Skeletal muscle tissue (tissue), 4 donors: ENCODE results near the gene CXXC5. TPM values are rescaled to one million over a fixed set of nuclear protein-coding genes. Genes with fewer than 3 reads are reported as not detected.

Experiments
- H3K27ac ChIP-seq: one replicate; pipeline ENCODE4 v1.7.0; 2013; ENCODE audit warnings: mild to moderate bottlenecking, low read depth, low read length, inconsistent platforms
- H3K27me3 ChIP-seq, 3 donors: one replicate each; pipeline ENCODE4 v1.7.0; 2013; ENCODE audit warnings: low read length in 3 of 3; ENCODE audit not compliant: control insufficient read depth in 3 of 3, insufficient read depth in 3 of 3
- H3K36me3 ChIP-seq, 3 donors: one replicate each; pipeline ENCODE4 v1.7.0; 2013; ENCODE audit warnings: low read length in 3 of 3; ENCODE audit not compliant: control insufficient read depth in 3 of 3, insufficient read depth in 3 of 3
- H3K4me1 ChIP-seq, 3 donors: one replicate each; pipeline ENCODE4 v1.7.0; 2013; ENCODE audit warnings: low read length in 3 of 3, mild to moderate bottlenecking in 3 of 3; ENCODE audit not compliant: control insufficient read depth in 3 of 3, insufficient read depth in 3 of 3
- H3K4me3 ChIP-seq, 3 donors: one replicate each; pipeline ENCODE4 v1.7.0; 2013; ENCODE audit warnings: low read length in 3 of 3
- H3K9ac ChIP-seq, 3 donors: one replicate each; pipeline ENCODE4 v1.7.0; 2013; ENCODE audit warnings: low read length in 3 of 3, mild to moderate bottlenecking in 3 of 3, moderate library complexity in 2 of 3, low read depth in 1 of 3
- H3K9me3 ChIP-seq, 3 donors: one replicate each; pipeline ENCODE4 v1.7.0; 2013; ENCODE audit warnings: low read length in 3 of 3; ENCODE audit not compliant: control insufficient read depth in 3 of 3
- total RNA-seq: library from RNA; depleted of rRNA; stranded (reverse); fragments of >200 nt; gene quantifications from one replicate; pipeline ENCODE4 v1.2.3, GENCODE V29; 2014
- donor health status: Osteomylitis.

The CXXC5 gene
- total RNA-seq, 1 donor from 2014 or later = 66.8 TPM

DNA sequence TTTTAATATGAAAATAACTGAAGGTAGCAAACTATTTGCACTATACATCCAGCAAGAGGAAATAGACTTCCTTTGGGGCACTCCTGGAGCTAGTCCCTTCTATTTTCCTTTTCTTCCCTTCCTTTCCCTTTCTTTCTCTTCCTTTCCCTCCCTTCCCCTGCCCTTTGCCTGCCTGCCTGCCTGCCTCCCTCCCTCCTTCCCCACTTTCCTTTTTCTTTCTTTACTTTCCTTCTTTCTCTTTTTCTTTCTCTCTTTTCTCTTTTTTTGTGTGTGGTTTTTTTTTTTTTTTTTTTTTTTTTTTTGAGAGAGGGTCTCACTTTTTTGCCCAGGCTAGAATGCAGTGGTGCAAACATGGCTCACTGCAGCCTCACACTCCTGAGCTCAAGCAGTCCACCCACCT lies 17.3 kb upstream of the CXXC5 start:
- H3K4me1 ChIP-seq = peaks cover 9 to 18% (median 12%) of the 10 kb centered on the region in 3 donors
- no peak overlapping the region for H3K4me3 ChIP-seq
- H3K36me3 ChIP-seq = peaks cover 16 to 26% (median 18%) of the 10 kb centered on the region in 3 donors
- no peaks in the 10 kb centered on the region for H3K27me3 ChIP-seq
- no peak overlapping the region for H3K9ac ChIP-seq
- no peak overlapping the region for H3K27ac ChIP-seq
- H3K9me3 ChIP-seq = no peaks in the 10 kb centered on the region

DNA sequence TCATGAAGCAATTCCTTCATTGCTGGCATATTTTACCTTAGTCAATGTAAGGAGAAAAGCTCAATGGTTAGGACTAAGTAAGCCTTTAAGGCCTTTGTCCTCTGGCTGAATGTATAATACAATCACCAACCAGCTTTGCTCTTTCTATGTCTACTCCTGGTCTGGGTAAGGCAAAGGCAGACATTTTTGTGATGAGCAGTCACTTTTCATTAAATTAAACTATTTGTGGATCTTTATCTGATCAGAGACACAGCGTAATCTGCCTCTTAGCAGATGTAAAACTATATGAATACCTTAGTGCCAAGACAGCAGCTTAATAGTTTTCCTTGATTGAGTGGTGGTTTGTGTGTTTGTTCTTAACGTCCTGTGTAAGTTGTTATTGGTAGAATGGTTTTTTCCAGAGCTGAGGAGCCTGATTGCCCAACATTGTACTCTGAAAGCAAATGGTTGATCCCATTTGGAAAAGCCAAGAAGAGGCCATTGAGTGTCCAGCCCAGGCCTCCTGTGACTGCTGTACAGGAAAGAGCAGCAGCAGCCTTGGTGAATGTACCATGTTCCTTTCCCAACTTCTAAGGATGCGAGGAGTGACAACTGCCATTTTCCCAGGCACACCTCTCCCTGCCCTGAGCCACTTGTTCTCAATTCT lies 16.5 kb upstream of the CXXC5 start:
- H3K27ac ChIP-seq = no peak overlapping the region
- peaks cover 17 to 26% (median 20%) of the 10 kb centered on the region in 3 donors for H3K4me1 ChIP-seq
- H3K9me3 ChIP-seq = no peaks in the 10 kb centered on the region
- no peak overlapping the region for H3K9ac ChIP-seq
- H3K36me3 ChIP-seq = peaks cover 12 to 21% (median 16%) of the 10 kb centered on the region in 3 donors
- H3K27me3 ChIP-seq = no peaks in the 10 kb centered on the region
- H3K4me3 ChIP-seq = no peak overlapping the region

DNA sequence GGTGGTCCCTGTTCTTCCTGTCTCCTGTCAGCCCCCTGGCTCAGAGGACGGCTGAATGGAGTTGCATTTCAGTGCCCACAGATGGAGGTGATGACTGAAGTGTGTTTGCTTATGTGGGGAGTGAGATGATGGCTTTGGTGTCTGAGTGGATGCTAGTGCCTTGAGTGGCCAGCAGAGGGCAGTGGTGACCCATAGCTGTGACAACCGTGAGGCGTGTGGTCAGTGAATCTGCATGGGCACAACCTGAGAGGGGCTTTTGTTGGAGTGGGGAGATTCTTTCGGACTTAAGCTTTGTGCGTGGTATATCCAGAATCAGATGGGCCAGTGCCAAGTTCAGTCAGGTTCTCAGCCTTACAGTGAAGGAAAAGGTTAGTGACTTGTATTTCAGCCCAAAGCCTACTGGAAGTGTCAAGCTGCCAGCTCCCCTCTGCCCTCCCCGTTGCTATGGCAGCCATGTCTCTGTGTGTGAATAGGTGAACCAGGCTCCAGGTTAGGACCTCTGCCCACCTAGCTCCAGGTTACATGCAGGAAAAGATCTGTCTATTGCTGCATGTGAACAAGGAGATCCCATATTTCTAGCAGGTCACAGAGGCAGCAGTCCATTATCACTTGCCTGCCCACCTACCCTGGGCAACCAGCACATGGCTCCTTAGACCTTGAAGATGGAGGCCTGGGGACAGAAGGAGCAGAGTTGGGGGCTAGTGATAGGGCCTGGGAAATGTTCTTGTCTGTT lies 14.7 kb upstream of the CXXC5 start:
- peaks cover 0 to 5% (median 2%) of the 10 kb centered on the region in 3 donors for H3K36me3 ChIP-seq
- H3K27me3 ChIP-seq = no peaks in the 10 kb centered on the region
- no peak overlapping the region for H3K4me3 ChIP-seq
- peak overlapping the region in 1 of 3 donors; percentile 64 for H3K9ac ChIP-seq
- H3K9me3 ChIP-seq = no peaks in the 10 kb centered on the region
- H3K4me1 ChIP-seq = peaks cover 28 to 38% (median 35%) of the 10 kb centered on the region in 3 donors
- no peak overlapping the region for H3K27ac ChIP-seq

GRCh38 chr5:139634028-139634325 lies 14.2 kb upstream of the CXXC5 start:
- peaks cover 34 to 43% (median 40%) of the 10 kb centered on the region in 3 donors for H3K4me1 ChIP-seq
- peaks cover 0 to 5% (median 2%) of the 10 kb centered on the region in 3 donors for H3K36me3 ChIP-seq
- H3K27me3 ChIP-seq = no peaks in the 10 kb centered on the region
- H3K9ac ChIP-seq = no peak overlapping the region
- no peak overlapping the region for H3K4me3 ChIP-seq
- H3K27ac ChIP-seq = no peak overlapping the region
- no peaks in the 10 kb centered on the region for H3K9me3 ChIP-seq

DNA sequence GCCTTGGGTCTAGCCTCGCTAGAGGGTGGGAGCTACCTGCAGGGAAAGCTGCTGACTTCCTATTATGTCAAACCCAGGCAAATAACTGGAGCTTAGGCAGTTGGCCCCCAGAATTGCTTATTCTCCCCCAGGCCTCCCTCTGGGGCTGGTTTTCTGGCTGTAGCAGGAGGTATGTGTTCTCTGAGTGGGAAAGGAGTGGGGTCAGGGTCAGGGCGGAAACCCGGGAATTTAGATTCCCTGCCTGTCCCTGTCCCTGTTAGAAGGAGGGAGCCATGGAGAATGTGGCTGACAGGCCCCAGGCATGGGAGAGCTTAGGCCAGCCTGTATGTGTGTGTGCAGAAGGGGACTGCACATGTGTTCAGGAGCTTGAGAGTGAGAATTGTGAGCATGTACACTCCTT lies 13.6 kb upstream of the CXXC5 start:
- H3K4me1 ChIP-seq = peaks cover 39 to 48% (median 46%) of the 10 kb centered on the region in 3 donors
- H3K27me3 ChIP-seq = no peaks in the 10 kb centered on the region
- H3K9ac ChIP-seq = peak overlapping the region in 1 of 3 donors; percentile 3
- no peaks in the 10 kb centered on the region for H3K9me3 ChIP-seq
- H3K4me3 ChIP-seq = no peak overlapping the region
- no peak overlapping the region for H3K27ac ChIP-seq
- H3K36me3 ChIP-seq = peaks cover 0 to 5% (median 0%) of the 10 kb centered on the region in 3 donors

DNA sequence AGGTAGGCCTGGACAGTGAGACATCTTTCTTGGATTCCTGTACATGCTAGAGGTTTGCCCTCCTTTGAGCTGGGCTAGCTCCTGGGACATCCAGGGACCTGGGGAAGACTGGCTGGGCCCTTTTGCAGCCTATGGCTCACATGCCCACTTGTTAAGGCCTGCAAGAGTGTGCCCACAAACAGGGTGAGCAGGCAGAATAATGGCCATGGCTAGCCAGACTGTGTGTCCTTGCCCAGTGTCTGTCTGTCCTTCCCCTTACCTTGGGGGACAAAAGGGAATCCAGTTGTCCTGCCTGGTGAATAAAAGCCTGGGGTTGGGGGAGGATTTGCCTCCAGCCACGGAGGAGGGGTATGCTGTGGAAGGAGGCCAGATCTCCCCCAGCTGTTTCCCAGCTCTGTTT lies 13.0 kb upstream of the CXXC5 start:
- peaks cover 0 to 5% (median 0%) of the 10 kb centered on the region in 3 donors for H3K36me3 ChIP-seq
- peak overlapping the region in 1 of 3 donors; percentile 45 for H3K9ac ChIP-seq

DNA sequence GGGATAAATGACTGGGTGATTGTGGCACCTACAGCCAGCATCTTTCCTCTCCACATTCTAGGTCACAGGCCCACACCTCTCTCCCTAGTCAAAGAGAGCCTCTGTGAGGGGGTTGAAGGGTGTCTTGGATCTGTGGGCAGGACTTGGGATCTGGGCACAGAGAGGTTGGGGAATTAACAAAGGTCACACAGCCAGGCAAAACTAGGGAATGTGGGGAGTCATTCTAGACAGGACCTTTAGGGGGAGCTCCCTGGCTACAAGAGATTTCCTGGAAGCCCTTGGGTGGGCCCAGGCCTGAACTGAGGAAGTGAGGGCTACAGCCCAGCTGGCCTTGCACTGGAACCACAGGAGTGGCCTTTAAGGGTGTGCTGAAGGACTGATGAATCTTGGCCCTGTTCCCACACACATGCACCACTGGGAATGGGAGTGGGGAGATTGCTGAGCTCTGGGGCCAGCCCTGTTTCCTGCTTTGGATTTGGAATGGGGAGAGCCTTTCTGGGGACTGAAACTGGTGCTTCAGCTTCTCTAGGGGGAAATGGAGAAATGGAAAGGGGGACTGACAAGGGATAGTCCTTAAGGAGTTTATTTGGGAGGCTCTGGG lies 12.4 kb upstream of the CXXC5 start:
- H3K9ac ChIP-seq = peak overlapping the region; percentile 44 to 78 (median 57)
- H3K4me3 ChIP-seq = no peak overlapping the region
- H3K4me1 ChIP-seq = peaks cover 51 to 60% (median 57%) of the 10 kb centered on the region in 3 donors
- no peaks in the 10 kb centered on the region for H3K27me3 ChIP-seq
- peaks cover 0 to 5% (median 0%) of the 10 kb centered on the region in 3 donors for H3K36me3 ChIP-seq
- peak overlapping the region; percentile 98 for H3K27ac ChIP-seq
- no peaks in the 10 kb centered on the region for H3K9me3 ChIP-seq

More for the DNA sequence above, 13.0 kb upstream of the CXXC5 start:
- peaks cover 46 to 55% (median 52%) of the 10 kb centered on the region in 3 donors for H3K4me1 ChIP-seq
- H3K27me3 ChIP-seq = no peaks in the 10 kb centered on the region
- no peaks in the 10 kb centered on the region for H3K9me3 ChIP-seq
- no peak overlapping the region for H3K4me3 ChIP-seq
- H3K27ac ChIP-seq = peak overlapping the region; percentile 98

DNA sequence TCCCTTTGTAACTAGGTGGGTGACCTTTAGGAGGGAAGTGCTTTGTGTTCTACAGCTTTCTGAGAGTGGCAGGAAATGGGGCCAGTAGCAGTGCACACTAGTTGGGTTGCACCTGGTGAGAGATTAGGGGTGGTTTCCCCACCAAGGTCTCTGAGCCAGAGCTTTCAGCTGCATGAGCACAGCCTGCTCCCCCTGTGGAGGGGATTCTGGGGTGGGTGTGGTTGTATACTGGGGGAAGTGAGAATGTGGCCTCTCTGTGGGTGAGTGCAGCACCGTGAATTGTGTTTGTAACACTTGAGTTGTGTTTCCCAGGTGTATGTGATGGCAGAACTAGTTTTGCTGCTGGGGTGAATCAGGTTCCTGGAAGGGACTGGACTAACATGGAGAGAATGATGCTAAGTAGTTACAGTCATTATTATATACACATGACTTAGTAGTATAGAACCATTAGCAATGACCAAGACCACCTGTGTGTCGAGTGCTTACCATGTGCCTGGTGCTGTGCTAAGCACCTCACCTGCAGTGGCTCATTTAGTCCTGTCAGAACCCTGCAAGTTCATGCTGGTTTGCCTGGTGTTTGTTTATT lies 11.8 kb upstream of the CXXC5 start:
- peak overlapping the region; percentile 1 to 64 (median 7) for H3K4me3 ChIP-seq
- no peaks in the 10 kb centered on the region for H3K27me3 ChIP-seq
- H3K9me3 ChIP-seq = no peaks in the 10 kb centered on the region
- peaks cover 56 to 66% (median 63%) of the 10 kb centered on the region in 3 donors for H3K4me1 ChIP-seq
- H3K27ac ChIP-seq = peak overlapping the region; percentile 98
- peak overlapping the region; percentile 44 to 78 (median 57) for H3K9ac ChIP-seq
- H3K36me3 ChIP-seq = peaks cover 0 to 5% (median 0%) of the 10 kb centered on the region in 3 donors

DNA sequence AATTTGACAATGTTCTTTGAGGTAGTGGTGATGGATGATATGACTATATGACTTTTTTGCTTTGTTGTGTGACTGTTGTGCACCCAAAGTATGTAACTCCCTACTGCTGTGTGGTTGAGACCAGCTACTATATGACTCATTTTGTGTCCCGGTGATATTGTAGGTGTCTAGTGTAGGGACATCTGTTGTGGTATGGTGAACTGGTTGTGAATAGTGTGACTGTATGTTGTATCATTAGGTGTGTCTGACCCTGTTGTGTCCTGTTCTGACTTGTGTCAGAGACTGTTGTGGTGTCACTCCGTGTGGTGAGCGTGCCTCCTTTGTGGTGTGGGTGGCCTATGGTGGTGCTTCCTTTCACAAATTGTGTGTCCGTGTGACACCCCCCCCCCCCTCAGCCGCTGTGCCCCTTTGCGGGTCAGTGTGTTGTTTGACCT lies 11.2 kb upstream of the CXXC5 start:
- H3K27me3 ChIP-seq = no peaks in the 10 kb centered on the region
- H3K4me3 ChIP-seq = peak overlapping the region; percentile 64 to 83 (median 64)
- H3K9me3 ChIP-seq = no peaks in the 10 kb centered on the region
- H3K36me3 ChIP-seq = peaks cover 0 to 3% (median 0%) of the 10 kb centered on the region in 3 donors
- peak overlapping the region; percentile 62 to 78 (median 67) for H3K9ac ChIP-seq
- H3K4me1 ChIP-seq = peaks cover 63 to 73% (median 70%) of the 10 kb centered on the region in 3 donors
- H3K27ac ChIP-seq = peak overlapping the region; percentile 98
